H9 (cell line): ENCODE data around the gene NCDN. TPM values are rescaled to one million over a fixed set of nuclear protein-coding genes. Genes with fewer than 3 reads are reported as not detected.
A peak's percentile ranks its signal among the peaks of the same experiment; 100 is the strongest.

Experiments used
- DNase-seq: peaks from one replicate; pipeline ENCODE4 v3.0.0-alpha.2; 2017
- H2AFZ ChIP-seq: one replicate; pipeline ENCODE4 v1.6.1; 2013; ENCODE audit warnings: mild to moderate bottlenecking, low read length, control low read depth, moderate library complexity
- H2AK5ac ChIP-seq: 2 replicates; pipeline ENCODE4 v1.6.1; 2013; ENCODE audit warnings: low read length, control low read depth, mixed read lengths; ENCODE audit not compliant: insufficient read length
- H2BK120ac ChIP-seq: one replicate; pipeline ENCODE4 v1.6.1; 2013; ENCODE audit warnings: low read depth, mild to moderate bottlenecking, low read length, control low read depth, inconsistent platforms; ENCODE audit not compliant: poor library complexity, severe bottlenecking
- H2BK12ac ChIP-seq: 2 replicates; pipeline ENCODE4 v1.6.1; 2013; ENCODE audit warnings: low read length, control low read depth, mixed read lengths, low read depth; ENCODE audit not compliant: insufficient read length
- H2BK15ac ChIP-seq: 2 replicates; pipeline ENCODE4 v1.6.1; 2013; ENCODE audit warnings: low read depth, low read length, control low read depth
- H2BK20ac ChIP-seq: one replicate; pipeline ENCODE4 v1.6.1; 2013; ENCODE audit warnings: low read depth, mild to moderate bottlenecking, low read length, control low read depth, inconsistent platforms; ENCODE audit not compliant: poor library complexity, severe bottlenecking
- H2BK5ac ChIP-seq: 2 replicates; pipeline ENCODE4 v1.6.1; 2013; ENCODE audit warnings: low read length, control low read depth, mixed read lengths; ENCODE audit not compliant: insufficient read length
- H3K14ac ChIP-seq: 2 replicates; pipeline ENCODE4 v1.6.1; 2013; ENCODE audit warnings: low read length, control low read depth; ENCODE audit not compliant: insufficient read depth
- H3K18ac ChIP-seq: 2 replicates; pipeline ENCODE4 v1.6.1; 2013; ENCODE audit warnings: low read depth, mild to moderate bottlenecking, mixed read lengths, low read length, control low read depth; ENCODE audit not compliant: insufficient read length
- H3K23ac ChIP-seq: 2 replicates; pipeline ENCODE4 v1.6.1; 2013; ENCODE audit warnings: low read length, control low read depth, mixed read lengths, low read depth; ENCODE audit not compliant: insufficient read length
- H3K23me2 ChIP-seq: 2 replicates; pipeline ENCODE4 v1.6.1; 2013; ENCODE audit warnings: low read depth, mild to moderate bottlenecking, mixed read lengths, low read length, control low read depth; ENCODE audit not compliant: insufficient read length, poor library complexity, severe bottlenecking
- H3K27ac ChIP-seq: 2 replicates; pipeline ENCODE4 v1.5.1; 2013; ENCODE audit warnings: low read length, control low read depth, mixed read lengths, low read depth; ENCODE audit not compliant: insufficient read length
- H3K27me3 ChIP-seq: 2 replicates; pipeline ENCODE4 v1.6.1; 2013; ENCODE audit warnings: low read length, control low read depth, inconsistent platforms; ENCODE audit not compliant: insufficient read depth
- H3K4ac ChIP-seq: 2 replicates; pipeline ENCODE4 v1.6.1; 2013; ENCODE audit warnings: low read depth, mild to moderate bottlenecking, control low read depth, inconsistent platforms, low read length, moderate library complexity
- H3K4me1 ChIP-seq: 2 replicates; pipeline ENCODE4 v1.6.1; 2013; ENCODE audit warnings: low read length, control low read depth, inconsistent platforms; ENCODE audit not compliant: insufficient read depth
- H3K4me2 ChIP-seq: 2 replicates; pipeline ENCODE4 v1.6.1; 2013; ENCODE audit warnings: low read length, control low read depth, mixed read lengths; ENCODE audit not compliant: insufficient read length, insufficient read depth
- H3K56ac ChIP-seq: 2 replicates; pipeline ENCODE4 v1.6.1; 2013; ENCODE audit warnings: low read depth, mild to moderate bottlenecking, mixed read lengths, low read length, control low read depth; ENCODE audit not compliant: insufficient read length
- H3K79me1 ChIP-seq: 2 replicates; pipeline ENCODE4 v1.6.1; 2013; ENCODE audit warnings: low read depth, mild to moderate bottlenecking, moderate library complexity, low read length, control low read depth, inconsistent platforms; ENCODE audit not compliant: insufficient read depth, poor library complexity, severe bottlenecking
- H3K79me2 ChIP-seq: 2 replicates; pipeline ENCODE4 v1.6.1; 2013; ENCODE audit warnings: low read length, control low read depth, inconsistent platforms; ENCODE audit not compliant: insufficient read depth
- H3K9ac ChIP-seq: 2 replicates; pipeline ENCODE4 v1.6.1; 2013; ENCODE audit warnings: low read length, control low read depth, mixed read lengths; ENCODE audit not compliant: insufficient read length; ENCODE audit errors: extremely low read depth
- H3K9me3 ChIP-seq: one replicate; pipeline ENCODE4 v1.6.1; 2013; ENCODE audit warnings: low read depth, low read length, inconsistent platforms; ENCODE audit not compliant: control insufficient read depth
- H3T11ph ChIP-seq: one replicate; pipeline ENCODE4 v1.6.1; 2013; ENCODE audit warnings: mild to moderate bottlenecking, low read length, control low read depth, inconsistent platforms
- H4K20me1 ChIP-seq: one replicate; pipeline ENCODE4 v1.6.1; 2013; ENCODE audit not compliant: control insufficient read depth, insufficient read length, insufficient read depth
- H4K5ac ChIP-seq: 2 replicates; pipeline ENCODE4 v1.6.1; 2013; ENCODE audit warnings: low read depth, mild to moderate bottlenecking, mixed read lengths, low read length, control low read depth; ENCODE audit not compliant: insufficient read length
- H4K8ac ChIP-seq: replicated peaks from 2 replicates; pipeline ENCODE4 v1.6.1; 2013; ENCODE audit warnings: low read length, control low read depth, mixed read lengths, low read depth; ENCODE audit not compliant: insufficient read length
- H4K91ac ChIP-seq: 2 replicates; pipeline ENCODE4 v1.6.1; 2013; ENCODE audit warnings: low read depth, mild to moderate bottlenecking, moderate library complexity, mixed read lengths, low read length, control low read depth; ENCODE audit not compliant: insufficient read length
- H3K27ac Mint-ChIP-seq, 3 experiments: 2 replicates in 2 of 3; 3 replicates in 1 of 3; pipeline ENCODE4 v1.8.0; 2020 to 2021; ENCODE audit warnings: mixed read lengths in 3 of 3, mild to moderate bottlenecking in 1 of 3, moderate library complexity in 1 of 3
- H3K27me3 Mint-ChIP-seq: 2 replicates; pipeline ENCODE4 v1.8.0; 2021; ENCODE audit warnings: low read depth, mild to moderate bottlenecking, moderate library complexity, mixed read lengths
- H3K36me3 Mint-ChIP-seq, 3 experiments: 2 replicates in 2 of 3; 3 replicates in 1 of 3; pipeline ENCODE4 v1.8.0; 2020 to 2021; ENCODE audit warnings: low read depth in 3 of 3, mixed read lengths in 3 of 3; ENCODE audit not compliant: insufficient read depth in 1 of 3
- H3K4me1 Mint-ChIP-seq, 2 experiments: 2 replicates each; pipeline ENCODE4 v1.8.0; 2020; ENCODE audit warnings: mixed read lengths in 2 of 2
- H3K4me3 Mint-ChIP-seq, 2 experiments: 2 replicates in 1 of 2; 3 replicates in 1 of 2; pipeline ENCODE4 v1.8.0; 2020 to 2021; ENCODE audit warnings: mild to moderate bottlenecking in 2 of 2, mixed read lengths in 2 of 2, moderate library complexity in 1 of 2
- H3K9me3 Mint-ChIP-seq, 2 experiments: 2 replicates in 1 of 2; 3 replicates in 1 of 2; pipeline ENCODE4 v1.8.0; 2020; ENCODE audit warnings: mild to moderate bottlenecking in 2 of 2, mixed read lengths in 2 of 2, moderate library complexity in 1 of 2
- WGBS: extraction: QIAGEN DNeasy Blood & Tissue Kit; methylation state at CpG from one replicate; pipeline ENCODE4 v1.1.7; 2013; ENCODE audit warnings: missing lambda C conversion rate, low lambda C conversion rate, mixed read lengths; ENCODE audit not compliant: insufficient read length; ENCODE audit errors: extremely low coverage; 5-methylcytosine and 5-hydroxymethylcytosine counted together
- total RNA-seq: library from RNA; stranded (reverse); gene quantifications from 2 replicates; pipeline ENCODE4 v1.2.1, GENCODE V29; 2021
- TF ChIP-seq, protein P1 (sequence below): fragments of 200-600 bp; sonication (generic); conservative IDR thresholded peaks from 3 replicates; pipeline ENCODE4 v1.8.0; 2021; ENCODE audit warnings: antibody characterized with exemption, mild to moderate bottlenecking

The NCDN gene
- total RNA-seq, 1 experiment from 2014 or later = 44.2 TPM

DNA sequence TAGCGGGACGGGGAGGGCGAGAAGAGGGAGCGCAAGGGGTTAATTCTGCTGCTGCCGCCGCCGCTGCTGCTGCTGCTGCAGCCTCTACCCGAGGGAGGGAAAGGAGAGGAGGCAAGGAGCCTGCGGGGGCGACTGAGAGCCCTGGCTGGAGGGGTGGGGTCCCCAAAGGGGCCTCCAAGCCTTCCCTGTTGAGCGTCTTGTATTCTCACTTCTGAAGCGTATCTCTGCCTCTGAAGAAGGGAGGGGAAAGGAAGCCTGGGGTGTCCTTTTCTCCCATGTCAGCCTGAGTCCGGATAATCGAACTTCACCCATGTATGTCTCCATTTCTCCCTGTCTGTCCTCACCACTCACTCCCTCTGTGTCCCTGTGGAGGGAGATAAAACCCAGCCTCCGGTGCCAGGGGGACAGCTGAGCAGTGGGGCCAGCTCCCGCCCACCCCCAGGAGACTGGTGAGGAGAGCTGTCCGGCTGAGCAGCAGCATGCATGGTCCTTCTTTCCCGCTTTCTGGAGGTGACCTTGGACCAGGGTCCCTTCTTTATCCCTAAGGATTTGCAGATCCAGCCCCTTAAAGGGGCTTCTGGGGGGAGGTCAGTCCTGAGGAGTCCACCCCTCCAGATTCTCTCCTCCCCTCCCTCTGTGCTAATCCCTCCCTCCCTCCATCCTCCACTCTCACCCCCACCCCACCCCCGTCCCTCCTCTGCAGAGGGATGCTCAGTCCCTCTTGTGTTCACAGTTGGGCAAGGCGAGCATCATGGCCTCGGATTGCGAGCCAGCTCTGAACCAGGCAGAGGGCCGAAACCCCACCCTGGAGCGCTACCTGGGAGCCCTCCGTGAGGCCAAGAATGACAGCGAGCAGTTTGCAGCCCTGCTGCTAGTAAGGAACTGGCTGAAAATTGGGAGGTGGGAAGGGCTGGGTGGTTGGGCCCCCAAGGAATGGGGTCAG is 1.0 kb downstream of the NCDN start:
- WGBS = no CpG with 5 or more reads among the region's 26 CpGs
- H3K9ac ChIP-seq = peak overlapping the region; percentile 76
- H3K27me3 Mint-ChIP-seq = no peaks in the 10 kb centered on the region
- no peak overlapping the region for H3K27ac ChIP-seq
- no peak overlapping the region for H3K18ac ChIP-seq
- H3K56ac ChIP-seq = no peak overlapping the region
- no peak for DNase-seq
- no peak overlapping the region for H2AK5ac ChIP-seq
- H3T11ph ChIP-seq = no peak overlapping the region
- H3K23me2 ChIP-seq = peaks cover 21% of the 10 kb centered on the region
- H3K27me3 ChIP-seq = no peaks in the 10 kb centered on the region
- no peak overlapping the region for H3K4ac ChIP-seq
- peak overlapping the region; percentile 92 to 98 (median 97) for H3K27ac Mint-ChIP-seq
- peak overlapping the region; percentile 91 to 98 for H3K4me3 Mint-ChIP-seq
- peaks cover 0 to 4% of the 10 kb centered on the region in 2 experiments; a peak in 2 of 5 replicates for H3K9me3 Mint-ChIP-seq
- no peak overlapping the region for H2BK20ac ChIP-seq
- peak overlapping the region; percentile 94 for H3K4me2 ChIP-seq
- peak overlapping the region; percentile 63 for H4K8ac ChIP-seq
- no peak overlapping the region for H3K23ac ChIP-seq
- H3K79me2 ChIP-seq = peaks cover 6% of the 10 kb centered on the region; the same call in 1 of the 2 replicates
- H2BK120ac ChIP-seq = no peak overlapping the region
- H2BK5ac ChIP-seq = no peak overlapping the region
- H4K91ac ChIP-seq = no peak overlapping the region
- TF ChIP-seq, protein P1, sequence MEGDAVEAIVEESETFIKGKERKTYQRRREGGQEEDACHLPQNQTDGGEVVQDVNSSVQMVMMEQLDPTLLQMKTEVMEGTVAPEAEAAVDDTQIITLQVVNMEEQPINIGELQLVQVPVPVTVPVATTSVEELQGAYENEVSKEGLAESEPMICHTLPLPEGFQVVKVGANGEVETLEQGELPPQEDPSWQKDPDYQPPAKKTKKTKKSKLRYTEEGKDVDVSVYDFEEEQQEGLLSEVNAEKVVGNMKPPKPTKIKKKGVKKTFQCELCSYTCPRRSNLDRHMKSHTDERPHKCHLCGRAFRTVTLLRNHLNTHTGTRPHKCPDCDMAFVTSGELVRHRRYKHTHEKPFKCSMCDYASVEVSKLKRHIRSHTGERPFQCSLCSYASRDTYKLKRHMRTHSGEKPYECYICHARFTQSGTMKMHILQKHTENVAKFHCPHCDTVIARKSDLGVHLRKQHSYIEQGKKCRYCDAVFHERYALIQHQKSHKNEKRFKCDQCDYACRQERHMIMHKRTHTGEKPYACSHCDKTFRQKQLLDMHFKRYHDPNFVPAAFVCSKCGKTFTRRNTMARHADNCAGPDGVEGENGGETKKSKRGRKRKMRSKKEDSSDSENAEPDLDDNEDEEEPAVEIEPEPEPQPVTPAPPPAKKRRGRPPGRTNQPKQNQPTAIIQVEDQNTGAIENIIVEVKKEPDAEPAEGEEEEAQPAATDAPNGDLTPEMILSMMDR = no peak
- peaks cover 20 to 42% (median 31%) of the 10 kb centered on the region in 3 experiments; a peak in 6 of 7 replicates for H3K36me3 Mint-ChIP-seq
- no peak overlapping the region for H2BK15ac ChIP-seq
- H3K9me3 ChIP-seq = no peaks in the 10 kb centered on the region
- H3K4me1 ChIP-seq = peaks cover 6% of the 10 kb centered on the region; the same call in 1 of the 2 replicates
- peaks cover 40 to 49% of the 10 kb centered on the region in 2 experiments for H3K4me1 Mint-ChIP-seq
- H3K79me1 ChIP-seq = no peaks in the 10 kb centered on the region
- H3K14ac ChIP-seq = peak overlapping the region; percentile 39; the same call in 1 of the 2 replicates
- no peak overlapping the region for H4K5ac ChIP-seq
- no peaks in the 10 kb centered on the region for H4K20me1 ChIP-seq
- no peak overlapping the region for H2AFZ ChIP-seq
- H2BK12ac ChIP-seq = no peak overlapping the region
